ENCODE data around the gene SAPCD1.
A peak's percentile ranks its signal among the peaks of the same experiment; 100 is the strongest.
"Not testable (repeated sequence)": the region's sequence is repeated elsewhere in the genome, so short reads cannot be mapped to it uniquely, and the experiment has no call there.

Gene SAPCD1

GRCh38 chr6:31794866-31795615 lies 32.6 kb downstream of the SAPCD1 start:
- no peak for TF ChIP-seq CTCF (IDR thresholded peaks at IDR 0.05; ENCODE audit: insufficient read depth, low read depth, low read length, missing control alignments)
- peak overlapping the region; percentile 94 for H3K4me3 ChIP-seq (ENCODE audit: low read length)
- DNase-seq (ENCODE audit: low read depth): no peak

- H3K4me3 ChIP-seq (ENCODE audit: low read length): peak within 1 kb of the TSS; percentile 94
- peak; percentile 87 for DNase-seq (ENCODE audit: low read depth)
- TF ChIP-seq CTCF (IDR thresholded peaks at IDR 0.05; ENCODE audit: insufficient read depth, low read depth, low read length, missing control alignments): peak; percentile 53
These were observed 33.3 kb downstream of the SAPCD1 start, which contains the start of gene VARS1 for GRCh38 chr6:31795616-31796298. TSS of gene VARS1 (minus strand) at chr6:31795752. CDS start at chr6:31795217, 535 bp downstream.

- H3K4me3 ChIP-seq (ENCODE audit: low read length): no peak overlapping the region
- peak; percentile 54 for DNase-seq (ENCODE audit: low read depth)
- TF ChIP-seq CTCF (IDR thresholded peaks at IDR 0.05; ENCODE audit: insufficient read depth, low read depth, low read length, missing control alignments): no peak
These were observed 34.5 kb downstream of the SAPCD1 start for GRCh38 chr6:31796993-31797385.

- DNase-seq (ENCODE audit: low read depth): no peak
- no peak overlapping the region for H3K4me3 ChIP-seq (ENCODE audit: low read length)
- no peak for TF ChIP-seq CTCF (IDR thresholded peaks at IDR 0.05; ENCODE audit: insufficient read depth, low read depth, low read length, missing control alignments)
These were observed 35.1 kb downstream of the SAPCD1 start for GRCh38 chr6:31797588-31797987.

- DNase-seq (ENCODE audit: low read depth): no peak
- no peak overlapping the region for H3K4me3 ChIP-seq (ENCODE audit: low read length)
- TF ChIP-seq CTCF (IDR thresholded peaks at IDR 0.05; ENCODE audit: insufficient read depth, low read depth, low read length, missing control alignments): no peak
These were observed 37.3 kb downstream of the SAPCD1 start for GRCh38 chr6:31799781-31800180.

- H3K4me3 ChIP-seq (ENCODE audit: low read length); DNase-seq (ENCODE audit: low read depth): not testable (repeated sequence)
These were observed 38.8 kb downstream of the SAPCD1 start for GRCh38 chr6:31801031-31801927.

GRCh38 chr6:31805939-31806469 lies 43.5 kb downstream of the SAPCD1 start:
- TF ChIP-seq CTCF (IDR thresholded peaks at IDR 0.05; ENCODE audit: insufficient read depth, low read depth, low read length, missing control alignments): no peak
- peak overlapping the region; percentile 83 for H3K4me3 ChIP-seq (ENCODE audit: low read length)
- peak; percentile 37 for DNase-seq (ENCODE audit: low read depth)
